ENCODE results near the gene CASTOR1. TPM values are rescaled to one million over a fixed set of nuclear protein-coding genes. Genes with fewer than 3 reads are reported as not detected.

CASTOR1 gene
- total RNA-seq, 1 donor from 2014 or later, result 17.2 TPM

GRCh38 chr22:30268331-30268730 is 21.0 kb downstream of the CASTOR1 start:
- Mint-ChIP-seq H3K36me3 (ENCODE audit: low read depth, unreplicated experiment) (no peaks in the 10 kb centered on the region), H3K9me3 (ENCODE audit: unreplicated experiment) (no peaks in the 10 kb centered on the region), H3K27me3 (ENCODE audit: unreplicated experiment) (peaks cover 9% of the 10 kb centered on the region), H3K4me3 (ENCODE audit: unreplicated experiment) (no peak overlapping the region), H3K27ac (ENCODE audit: unreplicated experiment) (no peak overlapping the region), H3K4me1 (ENCODE audit: unreplicated experiment) (no peaks in the 10 kb centered on the region)
- TF ChIP-seq CTCF (IDR thresholded peaks at IDR 0.05; ENCODE audit: unreplicated experiment), result no peak
- DNase-seq (ENCODE audit: low spot score), result no peak

GRCh38 chr22:30267382-30268302 is 21.7 kb downstream of the CASTOR1 start:
- no peak for TF ChIP-seq CTCF (IDR thresholded peaks at IDR 0.05; ENCODE audit: unreplicated experiment)
- no peak for DNase-seq (ENCODE audit: low spot score)
- Mint-ChIP-seq H3K27me3 (ENCODE audit: unreplicated experiment) (peaks cover 10% of the 10 kb centered on the region), H3K36me3 (ENCODE audit: low read depth, unreplicated experiment) (no peaks in the 10 kb centered on the region), H3K4me3 (ENCODE audit: unreplicated experiment) (no peak overlapping the region), H3K27ac (ENCODE audit: unreplicated experiment) (no peak overlapping the region), H3K9me3 (ENCODE audit: unreplicated experiment) (no peaks in the 10 kb centered on the region), H3K4me1 (ENCODE audit: unreplicated experiment) (no peaks in the 10 kb centered on the region)

GRCh38 chr22:30266445-30267381 is 22.6 kb downstream of the CASTOR1 start, which contains the start of gene OSM:
Gene OSM, minus strand, starts transcription at chr22:30266851. Its CDS starts 52 bp downstream, at chr22:30266799.
- H3K36me3 Mint-ChIP-seq (ENCODE audit: low read depth, unreplicated experiment), result no peaks in the 10 kb centered on the region

GRCh38 chr22:30265823-30266444 is 23.4 kb downstream of the CASTOR1 start:
- DNase-seq (ENCODE audit: low spot score), result no peak
- no peaks in the 10 kb centered on the region for H3K36me3 Mint-ChIP-seq (ENCODE audit: low read depth, unreplicated experiment)
- no peak for TF ChIP-seq CTCF (IDR thresholded peaks at IDR 0.05; ENCODE audit: unreplicated experiment)
- H3K4me1 Mint-ChIP-seq (ENCODE audit: unreplicated experiment), result no peaks in the 10 kb centered on the region
- H3K27ac Mint-ChIP-seq (ENCODE audit: unreplicated experiment), result no peak overlapping the region
- H3K9me3 Mint-ChIP-seq (ENCODE audit: unreplicated experiment), result no peaks in the 10 kb centered on the region
- H3K4me3 Mint-ChIP-seq (ENCODE audit: unreplicated experiment), result no peak overlapping the region
- H3K27me3 Mint-ChIP-seq (ENCODE audit: unreplicated experiment), result peaks cover 7% of the 10 kb centered on the region

More at GRCh38 chr22:30266445-30267381, 22.6 kb downstream of the CASTOR1 start, which contains the start of gene OSM:
- Mint-ChIP-seq H3K4me1 (ENCODE audit: unreplicated experiment) (no peaks in the 10 kb centered on the region), H3K4me3 (ENCODE audit: unreplicated experiment) (no peak within 1 kb of the TSS), H3K27me3 (ENCODE audit: unreplicated experiment) (peaks cover 7% of the 10 kb centered on the region), H3K27ac (ENCODE audit: unreplicated experiment) (no peak within 1 kb of the TSS), H3K9me3 (ENCODE audit: unreplicated experiment) (no peaks in the 10 kb centered on the region)
- TF ChIP-seq CTCF (IDR thresholded peaks at IDR 0.05; ENCODE audit: unreplicated experiment), result no peak
- no peak for DNase-seq (ENCODE audit: low spot score)
